HG03196 (cell line): ENCODE results near the gene TMEM248.
"Not testable (repeated sequence)": the region's sequence is repeated elsewhere in the genome, so short reads cannot be mapped to it uniquely, and the experiment has no call there.

Experiments used
- ATAC-seq: cut with Tn5 transposase; IDR thresholded peaks from one replicate; pipeline ENCODE4 v1.9.1; 2021; ENCODE audit not compliant: unreplicated experiment

Gene TMEM248

GRCh38 chr7:66920769-66921395 lies at the start of gene TMEM248:
TSS of gene TMEM248 (plus strand) at chr7:66921225. CDS start at chr7:66941866, 20,641 bp downstream.
- peak; percentile 89 for ATAC-seq

GRCh38 chr7:66873476-66873875 lies 47.5 kb upstream of the TMEM248 start:
- ATAC-seq: no peak

- ATAC-seq: peak; percentile 62
Measured at GRCh38 chr7:66877577-66878300, 43.3 kb upstream of the TMEM248 start.

GRCh38 chr7:66878301-66878685 lies 42.7 kb upstream of the TMEM248 start:
- not testable (repeated sequence) for ATAC-seq

- no peak for ATAC-seq
Measured at GRCh38 chr7:66880053-66880452, 41.0 kb upstream of the TMEM248 start.

GRCh38 chr7:66880577-66880976 lies 40.4 kb upstream of the TMEM248 start:
- ATAC-seq: not testable (repeated sequence)

- no peak for ATAC-seq
Measured at GRCh38 chr7:66883716-66884115, 37.3 kb upstream of the TMEM248 start.

GRCh38 chr7:66884556-66884955 lies 36.5 kb upstream of the TMEM248 start:
- ATAC-seq: not testable (repeated sequence)

- ATAC-seq: no peak
Measured at GRCh38 chr7:66886152-66886551, 34.9 kb upstream of the TMEM248 start.

GRCh38 chr7:66888223-66888622 lies 32.8 kb upstream of the TMEM248 start:
- ATAC-seq: not testable (repeated sequence)

- no peak for ATAC-seq
Measured at GRCh38 chr7:66894463-66895080, 26.5 kb upstream of the TMEM248 start.

GRCh38 chr7:66896441-66896840 lies 24.6 kb upstream of the TMEM248 start:
- ATAC-seq: no peak

- ATAC-seq: no peak
Measured at GRCh38 chr7:66899552-66900280, 21.3 kb upstream of the TMEM248 start.

GRCh38 chr7:66901941-66902843 lies 18.8 kb upstream of the TMEM248 start:
- ATAC-seq: no peak

GRCh38 chr7:66902844-66903180 lies 18.2 kb upstream of the TMEM248 start:
- ATAC-seq: no peak

GRCh38 chr7:66903360-66904062 lies 17.5 kb upstream of the TMEM248 start:
- no peak for ATAC-seq

- no peak for ATAC-seq
Measured at GRCh38 chr7:66904063-66904593, 16.9 kb upstream of the TMEM248 start.

GRCh38 chr7:66905278-66905677 lies 15.7 kb upstream of the TMEM248 start:
- ATAC-seq: no peak

GRCh38 chr7:66905689-66906088 lies 15.3 kb upstream of the TMEM248 start:
- ATAC-seq: no peak

GRCh38 chr7:66907731-66908130 lies 13.3 kb upstream of the TMEM248 start:
- ATAC-seq: no peak
